A673 (cell line): Measurements from ENCODE around the gene PRELP. TPM values are rescaled to one million over a fixed set of nuclear protein-coding genes. Genes with fewer than 3 reads are reported as not detected.

ENCODE experiments used
- BruUV-seq: library from RNA; stranded (reverse); fragments of 400-500 nt; replicated peaks from 2 replicates; lab custom pipeline; 2021; lab: Mats Ljungman, UMichigan
- CTCF ChIA-PET: fragments of 300-600 bp; sonication (Branson Sonifier 250); formaldehyde crosslinking; loops from one replicate; lab custom pipeline; 2022; ENCODE audit warnings: antibody characterized with exemption; lab: Charles Lee
- POLR2A ChIA-PET: fragments of 300-600 bp; sonication (Branson Sonifier 250); formaldehyde crosslinking; loops from one replicate; lab custom pipeline; 2022; ENCODE audit warnings: antibody characterized with exemption; ENCODE audit not compliant: low non-redundant PET; lab: Charles Lee
- DNase-seq: peaks from one replicate; pipeline ENCODE4 v3.0.0-alpha.2; 2015; ENCODE audit warnings: low spot score
- H3K27ac ChIP-seq: fragments of 200-600 bp; sonication (generic); 2 replicates; pipeline ENCODE4 v1.5.1; 2016; ENCODE audit warnings: mixed run types, low read depth, mild to moderate bottlenecking, mixed read lengths, antibody characterized with exemption, low read length; ENCODE audit not compliant: poor library complexity, severe bottlenecking
- H3K27me3 ChIP-seq: fragments of 200-600 bp; sonication (generic); replicated peaks from 2 replicates; pipeline ENCODE4 v1.6.1; 2017; ENCODE audit warnings: mixed run types, low read depth, mild to moderate bottlenecking, mixed read lengths, antibody characterized with exemption, low read length; ENCODE audit not compliant: insufficient read depth, poor library complexity
- H3K36me3 ChIP-seq: fragments of 200-600 bp; sonication (generic); 2 replicates; pipeline ENCODE4 v1.6.1; 2016; ENCODE audit warnings: mixed run types, mild to moderate bottlenecking, mixed read lengths, antibody characterized with exemption, low read length; ENCODE audit not compliant: insufficient read depth, poor library complexity, severe bottlenecking
- H3K4me1 ChIP-seq: fragments of 200-600 bp; sonication (generic); 2 replicates; pipeline ENCODE4 v1.6.1; 2017; ENCODE audit warnings: mixed run types, mild to moderate bottlenecking, mixed read lengths, antibody characterized with exemption, low read length; ENCODE audit not compliant: insufficient read depth, poor library complexity, severe bottlenecking
- H3K4me3 ChIP-seq: fragments of 200-600 bp; sonication (generic); 2 replicates; pipeline ENCODE4 v1.5.1; 2016; ENCODE audit warnings: low read depth, mixed run types, mild to moderate bottlenecking, mixed read lengths, low read length; ENCODE audit not compliant: poor library complexity, severe bottlenecking
- H3K9me3 ChIP-seq: fragments of 200-600 bp; sonication (generic); 2 replicates; pipeline ENCODE4 v1.6.1; 2016; ENCODE audit warnings: mixed run types, low read depth, mild to moderate bottlenecking, mixed read lengths, antibody characterized with exemption, low read length; ENCODE audit not compliant: poor library complexity, severe bottlenecking
- EZH2 ChIP-seq: fragments of 200-600 bp; sonication (generic); IDR thresholded peaks from 2 replicates; pipeline ENCODE4 v1.6.1; 2017; ENCODE audit warnings: borderline replicate concordance, low read depth, mild to moderate bottlenecking, mixed read lengths, antibody characterized with exemption, low read length; ENCODE audit not compliant: poor library complexity, severe bottlenecking
- intact Hi-C: fragments of 100-400 bp; cut with micrococcal nuclease; formaldehyde crosslinking; loops from one replicate; pipeline ENCODE4 v1.10.0; 2022; ENCODE audit not compliant: unreplicated experiment
- total RNA-seq: library from RNA; stranded (reverse); gene quantifications from 2 replicates; pipeline ENCODE4 v1.2.3, GENCODE V29; 2021
- TF ChIP-seq, protein P1 (sequence below): fragments of 300-800, 200-600 bp; sonication (generic); conservative IDR thresholded peaks from 2 replicates; pipeline ENCODE4 v1.5.1; 2017; ENCODE audit warnings: low read depth, mild to moderate bottlenecking, antibody characterized with exemption, low read length, moderate library complexity, mixed read lengths

Gene PRELP
- total RNA-seq, 1 experiment from 2014 or later = not detected

DNA sequence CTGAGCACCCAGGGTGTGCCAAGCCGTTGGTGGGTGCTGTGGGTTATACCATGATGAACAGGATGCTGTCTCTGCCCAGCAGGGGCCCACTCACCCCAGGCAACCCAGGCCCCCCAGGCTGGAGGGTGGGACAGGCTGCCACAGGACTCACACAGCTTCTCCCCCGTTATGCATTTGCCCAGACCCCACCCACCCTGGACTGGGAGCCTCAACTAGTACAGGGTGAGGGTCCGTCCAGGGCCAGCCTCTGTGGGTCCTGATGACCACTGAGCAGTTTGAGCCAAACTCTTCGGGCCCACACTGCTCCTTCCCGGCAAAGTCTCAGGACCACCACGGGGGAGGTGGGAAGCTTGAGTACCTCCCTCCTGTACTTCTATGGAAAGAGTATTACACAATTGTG lies 3.8 kb upstream of the PRELP start:
- no peak for DNase-seq
- H3K27me3 ChIP-seq = no peaks in the 10 kb centered on the region
- no peaks in the 10 kb centered on the region for H3K9me3 ChIP-seq
- no peaks in the 10 kb centered on the region for H3K36me3 ChIP-seq
- BruUV-seq = no TSS peak
- no peak for TF ChIP-seq EZH2
- TF ChIP-seq, protein P1, sequence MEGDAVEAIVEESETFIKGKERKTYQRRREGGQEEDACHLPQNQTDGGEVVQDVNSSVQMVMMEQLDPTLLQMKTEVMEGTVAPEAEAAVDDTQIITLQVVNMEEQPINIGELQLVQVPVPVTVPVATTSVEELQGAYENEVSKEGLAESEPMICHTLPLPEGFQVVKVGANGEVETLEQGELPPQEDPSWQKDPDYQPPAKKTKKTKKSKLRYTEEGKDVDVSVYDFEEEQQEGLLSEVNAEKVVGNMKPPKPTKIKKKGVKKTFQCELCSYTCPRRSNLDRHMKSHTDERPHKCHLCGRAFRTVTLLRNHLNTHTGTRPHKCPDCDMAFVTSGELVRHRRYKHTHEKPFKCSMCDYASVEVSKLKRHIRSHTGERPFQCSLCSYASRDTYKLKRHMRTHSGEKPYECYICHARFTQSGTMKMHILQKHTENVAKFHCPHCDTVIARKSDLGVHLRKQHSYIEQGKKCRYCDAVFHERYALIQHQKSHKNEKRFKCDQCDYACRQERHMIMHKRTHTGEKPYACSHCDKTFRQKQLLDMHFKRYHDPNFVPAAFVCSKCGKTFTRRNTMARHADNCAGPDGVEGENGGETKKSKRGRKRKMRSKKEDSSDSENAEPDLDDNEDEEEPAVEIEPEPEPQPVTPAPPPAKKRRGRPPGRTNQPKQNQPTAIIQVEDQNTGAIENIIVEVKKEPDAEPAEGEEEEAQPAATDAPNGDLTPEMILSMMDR = no peak
- no peak overlapping the region for H3K4me3 ChIP-seq
- intact Hi-C loops = no loop called here
- ChIA-PET POLR2A (no interaction called here), CTCF (no interaction called here)
- no peaks in the 10 kb centered on the region for H3K4me1 ChIP-seq
- H3K27ac ChIP-seq = no peak overlapping the region

DNA sequence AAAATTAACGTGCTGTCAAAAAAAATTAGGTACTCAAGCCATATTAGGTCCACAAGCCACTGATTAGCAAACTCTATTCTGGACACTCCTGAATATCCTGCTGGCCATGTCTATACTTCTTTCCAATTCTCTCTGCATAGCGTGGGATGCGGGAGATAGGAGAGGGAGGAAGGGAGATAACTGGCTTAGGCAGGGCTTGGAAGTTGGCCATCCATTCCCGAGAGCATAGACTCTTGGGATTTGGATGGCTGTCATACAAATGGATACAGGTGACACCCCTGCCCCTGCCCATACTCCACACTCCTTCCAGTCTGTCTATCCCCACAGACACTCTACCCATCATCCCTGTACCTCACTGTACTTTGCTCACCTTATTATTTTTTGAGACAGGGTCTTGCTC lies 2.3 kb upstream of the PRELP start:
- no TSS peak for BruUV-seq
- intact Hi-C loops = no loop called here
- POLR2A ChIA-PET = interaction anchor here (0.6 kb wide), 1 partner anchor 814 kb away, joined by 3 read pairs; no protein-coding TSS in a partner anchor
- DNase-seq = no peak
- Histone ChIP-seq H3K27me3 (no peaks in the 10 kb centered on the region), H3K4me1 (no peaks in the 10 kb centered on the region), H3K4me3 (no peak overlapping the region), H3K27ac (no peak overlapping the region), H3K9me3 (no peaks in the 10 kb centered on the region), H3K36me3 (no peaks in the 10 kb centered on the region)
- no peak for TF ChIP-seq EZH2
- TF ChIP-seq, protein P1 = no peak
- CTCF ChIA-PET = no interaction called here

DNA sequence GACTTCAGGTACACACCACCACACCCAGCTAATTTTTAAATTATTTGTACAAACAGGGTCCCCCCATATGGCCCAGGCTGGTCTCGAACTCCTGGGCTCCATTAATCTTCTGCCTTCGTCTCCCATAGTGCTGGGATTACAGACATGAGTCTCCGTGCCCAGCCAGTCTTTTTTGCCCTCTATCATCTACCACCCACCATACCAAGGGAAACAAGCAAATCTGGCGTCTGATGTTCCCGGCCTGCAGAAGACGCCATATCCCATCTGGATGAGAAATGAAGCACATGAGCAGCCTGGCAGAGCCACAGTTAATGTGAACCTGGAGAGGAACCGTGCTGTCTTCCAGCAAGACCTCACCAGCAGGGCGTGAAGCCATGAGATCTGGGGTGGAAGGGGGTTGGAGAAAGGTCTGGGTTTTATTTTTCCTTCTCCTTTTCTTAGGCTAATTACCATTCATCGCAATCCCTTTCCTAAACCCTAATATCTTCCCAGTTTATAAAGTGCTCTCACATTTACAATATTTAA lies 1.8 kb upstream of the PRELP start:
- BruUV-seq = no TSS peak
- no peak overlapping the region for H3K4me3 ChIP-seq
- CTCF ChIA-PET = no interaction called here
- H3K4me1 ChIP-seq = no peaks in the 10 kb centered on the region
- no peak for DNase-seq
- no peaks in the 10 kb centered on the region for H3K9me3 ChIP-seq
- no peaks in the 10 kb centered on the region for H3K27me3 ChIP-seq
- POLR2A ChIA-PET = interaction anchor here (0.6 kb wide), 1 partner anchor 813 kb away, joined by 3 read pairs; no protein-coding TSS in a partner anchor
- TF ChIP-seq EZH2 = no peak
- TF ChIP-seq, protein P1 = no peak
- no peaks in the 10 kb centered on the region for H3K36me3 ChIP-seq
- H3K27ac ChIP-seq = no peak overlapping the region
- intact Hi-C loops = no loop called here
